ENCODE measurements around the gene MYO16.

Gene MYO16

DNA sequence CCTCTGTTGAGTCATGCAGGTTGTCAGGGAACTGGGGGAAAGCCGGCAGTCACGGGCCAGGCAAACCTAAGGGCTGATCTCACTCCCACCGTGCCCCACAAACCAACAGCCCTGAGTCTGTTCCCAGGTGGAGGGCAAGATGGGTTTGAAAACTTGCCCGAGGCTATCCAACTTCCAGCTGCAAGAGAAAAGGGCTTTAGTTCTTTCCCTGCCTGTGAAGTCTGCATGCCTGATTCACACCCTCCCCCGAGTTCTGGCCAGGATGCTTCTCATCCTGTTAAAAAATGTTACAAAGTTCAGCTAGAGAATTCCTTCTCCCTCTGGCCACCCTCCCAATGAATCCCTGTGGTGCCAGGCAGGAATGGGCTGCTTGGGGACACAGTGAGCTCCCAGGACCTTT lies 33.1 kb downstream of the MYO16 start:
- no peak overlapping the region for H3K27ac ChIP-seq (ENCODE audit: low read length)
- H3K4me3 ChIP-seq (ENCODE audit: low read length in 2 of 2), result no peak overlapping the region
- H3K27me3 ChIP-seq (ENCODE audit: control insufficient read depth in 1 of 2, insufficient read depth in 2 of 2, low read length in 2 of 2), result no peaks in the 10 kb centered on the region
- H3K36me3 ChIP-seq (ENCODE audit: control insufficient read depth in 2 of 2, insufficient read depth in 2 of 2, low read length in 2 of 2), result no peaks in the 10 kb centered on the region
- no peaks in the 10 kb centered on the region for H3K9me3 ChIP-seq (ENCODE audit: control insufficient read depth in 2 of 2, low read length in 2 of 2)
- H3K4me1 ChIP-seq (ENCODE audit: control insufficient read depth, insufficient read depth, low read length), result no peaks in the 10 kb centered on the region
- no peak overlapping the region for H3K9ac ChIP-seq (ENCODE audit: low read length in 2 of 2)

DNA sequence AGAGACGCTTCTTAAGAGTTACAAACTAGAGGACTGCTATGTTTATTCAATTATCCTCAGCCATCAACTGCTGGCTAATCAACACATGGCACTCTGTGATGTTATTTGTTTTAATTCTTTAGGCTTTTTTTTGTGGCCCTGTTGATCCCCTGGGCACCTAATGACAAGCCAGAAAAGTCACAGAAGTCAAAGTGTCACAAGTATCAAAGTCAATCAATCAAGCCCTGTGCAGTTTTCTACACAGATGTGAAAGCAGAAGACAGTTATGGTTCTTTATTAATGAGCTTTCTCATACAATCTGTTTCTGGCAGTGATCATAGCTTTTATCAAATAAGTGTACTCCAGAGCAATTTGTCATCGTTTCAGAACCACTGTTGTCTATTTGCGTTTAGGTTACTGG lies 34.3 kb downstream of the MYO16 start:
- Histone ChIP-seq H3K9me3 (ENCODE audit: control insufficient read depth in 2 of 2, low read length in 2 of 2) (peaks cover 7% of the 10 kb centered on the region in 2 donors), H3K27me3 (ENCODE audit: control insufficient read depth in 1 of 2, insufficient read depth in 2 of 2, low read length in 2 of 2) (no peaks in the 10 kb centered on the region), H3K27ac (ENCODE audit: low read length) (no peak overlapping the region), H3K9ac (ENCODE audit: low read length in 2 of 2) (no peak overlapping the region), H3K36me3 (ENCODE audit: control insufficient read depth in 2 of 2, insufficient read depth in 2 of 2, low read length in 2 of 2) (no peaks in the 10 kb centered on the region), H3K4me3 (ENCODE audit: low read length in 2 of 2) (no peak overlapping the region), H3K4me1 (ENCODE audit: control insufficient read depth, insufficient read depth, low read length) (no peaks in the 10 kb centered on the region)

DNA sequence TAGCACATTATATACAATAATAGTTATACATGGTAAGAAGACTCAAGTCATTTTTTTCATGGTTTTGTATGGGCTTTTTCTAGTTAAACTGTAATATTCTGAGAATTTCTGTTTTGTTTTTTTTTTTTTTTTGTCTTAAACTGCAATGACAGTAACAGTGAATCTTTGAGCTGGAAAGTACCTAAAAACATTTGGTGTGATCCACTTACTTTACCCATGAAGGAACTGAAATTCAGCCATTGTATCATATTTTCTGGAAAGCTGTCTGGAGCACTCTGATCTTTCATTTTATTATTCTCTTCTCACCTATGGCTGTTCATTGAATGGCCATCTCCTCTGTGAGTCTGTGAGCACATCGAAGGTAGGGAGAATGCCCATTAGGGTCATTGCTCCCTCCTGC lies 37.8 kb downstream of the MYO16 start:
- H3K9ac ChIP-seq (ENCODE audit: low read length in 2 of 2), result no peak overlapping the region

DNA sequence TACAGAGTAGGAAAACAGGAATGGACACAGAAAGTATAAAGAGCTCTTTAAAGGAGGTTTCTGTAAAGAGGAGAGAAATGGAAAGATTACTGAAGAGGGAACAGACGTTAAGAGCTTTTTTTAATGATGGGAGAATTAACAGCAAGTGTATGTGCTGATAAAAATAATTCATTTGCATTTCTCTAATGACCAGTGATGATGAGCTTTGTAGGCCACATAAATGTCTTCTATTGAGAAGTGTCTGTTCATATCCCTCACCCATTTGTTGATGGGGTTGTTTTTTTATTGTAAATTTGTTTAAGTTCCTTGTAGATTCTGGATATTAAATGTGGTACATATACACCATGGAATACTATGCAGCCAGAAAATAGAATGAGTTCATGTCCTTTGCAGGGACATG lies 40.0 kb downstream of the MYO16 start:
- Histone ChIP-seq H3K36me3 (ENCODE audit: control insufficient read depth in 2 of 2, insufficient read depth in 2 of 2, low read length in 2 of 2) (no peaks in the 10 kb centered on the region), H3K27ac (ENCODE audit: low read length) (no peak overlapping the region), H3K9ac (ENCODE audit: low read length in 2 of 2) (no peak overlapping the region), H3K4me1 (ENCODE audit: control insufficient read depth, insufficient read depth, low read length) (no peaks in the 10 kb centered on the region), H3K27me3 (ENCODE audit: control insufficient read depth in 1 of 2, insufficient read depth in 2 of 2, low read length in 2 of 2) (no peaks in the 10 kb centered on the region), H3K9me3 (ENCODE audit: control insufficient read depth in 2 of 2, low read length in 2 of 2) (peaks cover 11 to 13% of the 10 kb centered on the region in 2 donors), H3K4me3 (ENCODE audit: low read length in 2 of 2) (no peak overlapping the region)

More for the DNA sequence above, 37.8 kb downstream of the MYO16 start:
- no peak overlapping the region for H3K4me3 ChIP-seq (ENCODE audit: low read length in 2 of 2)
- H3K36me3 ChIP-seq (ENCODE audit: control insufficient read depth in 2 of 2, insufficient read depth in 2 of 2, low read length in 2 of 2), result no peaks in the 10 kb centered on the region
- H3K27ac ChIP-seq (ENCODE audit: low read length), result no peak overlapping the region
- no peaks in the 10 kb centered on the region for H3K4me1 ChIP-seq (ENCODE audit: control insufficient read depth, insufficient read depth, low read length)
- no peaks in the 10 kb centered on the region for H3K27me3 ChIP-seq (ENCODE audit: control insufficient read depth in 1 of 2, insufficient read depth in 2 of 2, low read length in 2 of 2)
- H3K9me3 ChIP-seq (ENCODE audit: control insufficient read depth in 2 of 2, low read length in 2 of 2), result peaks cover 11 to 13% of the 10 kb centered on the region in 2 donors

DNA sequence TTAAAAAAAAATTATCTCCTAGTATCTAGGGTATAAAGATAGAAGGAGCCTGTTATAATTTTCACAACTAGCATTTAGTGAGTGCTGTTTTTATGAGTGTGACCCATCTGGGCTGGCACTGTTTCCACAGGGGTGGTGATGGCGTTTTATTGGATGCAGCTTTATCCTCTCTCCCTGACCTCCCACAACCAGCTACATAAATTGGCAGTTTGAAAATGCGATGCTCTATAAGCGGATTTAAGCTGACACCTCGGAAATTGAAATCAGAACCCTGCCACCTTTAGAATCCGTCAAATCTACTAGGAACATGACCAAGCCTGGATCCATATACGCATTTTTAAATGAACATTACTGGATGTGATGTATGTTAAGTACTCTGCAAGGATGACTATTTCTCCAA lies 44.9 kb downstream of the MYO16 start:
- Histone ChIP-seq H3K27me3 (ENCODE audit: control insufficient read depth in 1 of 2, insufficient read depth in 2 of 2, low read length in 2 of 2) (no peaks in the 10 kb centered on the region), H3K27ac (ENCODE audit: low read length) (no peak overlapping the region), H3K9ac (ENCODE audit: low read length in 2 of 2) (no peak overlapping the region), H3K9me3 (ENCODE audit: control insufficient read depth in 2 of 2, low read length in 2 of 2) (peaks cover 0 to under 1% of the 10 kb centered on the region in 2 donors), H3K36me3 (ENCODE audit: control insufficient read depth in 2 of 2, insufficient read depth in 2 of 2, low read length in 2 of 2) (no peaks in the 10 kb centered on the region), H3K4me1 (ENCODE audit: control insufficient read depth, insufficient read depth, low read length) (no peaks in the 10 kb centered on the region), H3K4me3 (ENCODE audit: low read length in 2 of 2) (no peak overlapping the region)

DNA sequence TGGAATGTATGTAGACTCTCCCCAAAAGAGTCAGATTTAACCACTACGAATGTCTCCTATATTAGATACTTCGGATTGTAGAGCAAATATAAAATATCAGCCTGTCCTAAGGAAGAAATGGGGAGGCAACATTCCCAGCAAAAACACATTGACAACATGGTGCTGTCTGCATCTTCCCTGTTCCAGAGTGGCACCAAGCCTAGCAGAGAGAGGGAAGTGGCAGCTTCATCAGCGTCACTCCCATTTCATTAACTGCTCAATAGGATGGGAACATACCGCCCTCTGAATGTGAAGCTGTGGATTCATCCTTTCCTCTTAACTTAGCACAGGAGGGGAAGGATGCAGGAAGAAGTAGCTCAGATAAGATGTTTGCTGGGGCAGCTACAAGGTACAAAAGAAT lies 45.4 kb downstream of the MYO16 start:
- no peaks in the 10 kb centered on the region for H3K36me3 ChIP-seq (ENCODE audit: control insufficient read depth in 2 of 2, insufficient read depth in 2 of 2, low read length in 2 of 2)
- no peak overlapping the region for H3K4me3 ChIP-seq (ENCODE audit: low read length in 2 of 2)
- H3K9me3 ChIP-seq (ENCODE audit: control insufficient read depth in 2 of 2, low read length in 2 of 2), result no peaks in the 10 kb centered on the region
- H3K27ac ChIP-seq (ENCODE audit: low read length), result no peak overlapping the region
- no peak overlapping the region for H3K9ac ChIP-seq (ENCODE audit: low read length in 2 of 2)
- no peaks in the 10 kb centered on the region for H3K27me3 ChIP-seq (ENCODE audit: control insufficient read depth in 1 of 2, insufficient read depth in 2 of 2, low read length in 2 of 2)
- H3K4me1 ChIP-seq (ENCODE audit: control insufficient read depth, insufficient read depth, low read length), result no peaks in the 10 kb centered on the region

DNA sequence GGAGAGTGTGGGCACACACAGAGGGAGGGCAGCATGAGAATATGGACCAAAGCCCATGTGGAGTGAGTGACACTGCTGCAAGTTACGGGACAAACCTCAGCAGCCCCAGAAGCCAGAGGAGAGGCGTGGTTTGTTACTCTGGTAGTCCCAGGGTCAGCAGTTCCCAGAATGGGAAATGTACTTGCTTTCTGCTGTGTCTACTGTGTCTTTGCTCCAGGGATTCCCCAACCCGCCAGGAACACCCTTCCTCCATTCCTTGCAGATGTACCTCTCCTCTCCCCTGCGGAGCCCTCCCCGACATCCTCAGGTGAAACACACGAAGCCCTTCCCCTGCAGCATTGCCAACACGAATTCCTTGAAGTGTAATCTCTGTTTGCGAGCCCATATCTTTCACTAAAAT lies 47.2 kb downstream of the MYO16 start:
- H3K4me3 ChIP-seq (ENCODE audit: low read length in 2 of 2), result no peak overlapping the region
- no peaks in the 10 kb centered on the region for H3K27me3 ChIP-seq (ENCODE audit: control insufficient read depth in 1 of 2, insufficient read depth in 2 of 2, low read length in 2 of 2)
- H3K4me1 ChIP-seq (ENCODE audit: control insufficient read depth, insufficient read depth, low read length), result no peaks in the 10 kb centered on the region
- H3K27ac ChIP-seq (ENCODE audit: low read length), result no peak overlapping the region
- no peak overlapping the region for H3K9ac ChIP-seq (ENCODE audit: low read length in 2 of 2)
- H3K9me3 ChIP-seq (ENCODE audit: control insufficient read depth in 2 of 2, low read length in 2 of 2), result no peaks in the 10 kb centered on the region
- H3K36me3 ChIP-seq (ENCODE audit: control insufficient read depth in 2 of 2, insufficient read depth in 2 of 2, low read length in 2 of 2), result no peaks in the 10 kb centered on the region

DNA sequence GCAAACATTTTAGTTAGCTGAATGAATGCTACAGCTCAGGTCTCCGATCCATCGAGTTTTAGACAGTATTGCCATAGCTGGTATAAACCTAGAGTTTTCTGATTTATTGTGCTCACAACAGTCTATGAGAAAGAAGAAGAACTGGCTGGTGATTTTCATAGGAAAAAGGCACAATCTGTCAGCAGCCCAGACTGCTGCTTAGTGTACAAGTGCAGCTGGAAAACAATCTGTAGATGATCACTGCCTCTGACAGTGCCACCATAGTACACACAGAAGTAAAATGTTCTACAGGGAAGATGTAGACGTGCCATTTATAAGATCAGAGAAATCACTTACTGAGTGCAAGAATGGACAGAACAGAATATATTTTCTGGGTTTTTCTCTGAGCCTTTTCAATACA lies 48.4 kb downstream of the MYO16 start:
- H3K9ac ChIP-seq (ENCODE audit: low read length in 2 of 2), result no peak overlapping the region
- H3K9me3 ChIP-seq (ENCODE audit: control insufficient read depth in 2 of 2, low read length in 2 of 2), result no peaks in the 10 kb centered on the region
- no peaks in the 10 kb centered on the region for H3K27me3 ChIP-seq (ENCODE audit: control insufficient read depth in 1 of 2, insufficient read depth in 2 of 2, low read length in 2 of 2)
- H3K27ac ChIP-seq (ENCODE audit: low read length), result no peak overlapping the region
- no peaks in the 10 kb centered on the region for H3K36me3 ChIP-seq (ENCODE audit: control insufficient read depth in 2 of 2, insufficient read depth in 2 of 2, low read length in 2 of 2)
- H3K4me3 ChIP-seq (ENCODE audit: low read length in 2 of 2), result no peak overlapping the region
- H3K4me1 ChIP-seq (ENCODE audit: control insufficient read depth, insufficient read depth, low read length), result no peaks in the 10 kb centered on the region

DNA sequence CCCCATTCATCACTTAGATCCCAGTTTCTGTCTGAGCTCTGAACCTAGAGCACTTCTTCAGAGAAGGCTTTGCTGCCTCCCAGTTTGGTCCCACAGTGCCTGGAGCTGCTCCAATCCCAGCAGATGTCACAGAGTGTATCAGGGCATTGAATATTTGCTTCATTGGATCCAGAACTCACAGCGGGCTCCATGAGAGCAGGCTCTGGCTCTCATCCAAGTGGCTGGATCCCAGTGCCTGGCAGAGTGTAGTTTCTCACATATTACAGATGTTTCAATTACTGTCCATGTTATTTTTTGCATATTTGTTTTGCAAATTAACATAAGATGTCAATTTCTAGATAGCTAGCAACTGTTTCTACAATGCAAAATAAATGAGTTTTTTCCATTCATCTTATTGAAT lies 50.6 kb downstream of the MYO16 start:
- Histone ChIP-seq H3K9ac (ENCODE audit: low read length in 2 of 2) (no peak overlapping the region), H3K4me3 (ENCODE audit: low read length in 2 of 2) (no peak overlapping the region), H3K27me3 (ENCODE audit: control insufficient read depth in 1 of 2, insufficient read depth in 2 of 2, low read length in 2 of 2) (no peaks in the 10 kb centered on the region), H3K36me3 (ENCODE audit: control insufficient read depth in 2 of 2, insufficient read depth in 2 of 2, low read length in 2 of 2) (no peaks in the 10 kb centered on the region), H3K9me3 (ENCODE audit: control insufficient read depth in 2 of 2, low read length in 2 of 2) (no peaks in the 10 kb centered on the region), H3K4me1 (ENCODE audit: control insufficient read depth, insufficient read depth, low read length) (no peaks in the 10 kb centered on the region), H3K27ac (ENCODE audit: low read length) (no peak overlapping the region)

DNA sequence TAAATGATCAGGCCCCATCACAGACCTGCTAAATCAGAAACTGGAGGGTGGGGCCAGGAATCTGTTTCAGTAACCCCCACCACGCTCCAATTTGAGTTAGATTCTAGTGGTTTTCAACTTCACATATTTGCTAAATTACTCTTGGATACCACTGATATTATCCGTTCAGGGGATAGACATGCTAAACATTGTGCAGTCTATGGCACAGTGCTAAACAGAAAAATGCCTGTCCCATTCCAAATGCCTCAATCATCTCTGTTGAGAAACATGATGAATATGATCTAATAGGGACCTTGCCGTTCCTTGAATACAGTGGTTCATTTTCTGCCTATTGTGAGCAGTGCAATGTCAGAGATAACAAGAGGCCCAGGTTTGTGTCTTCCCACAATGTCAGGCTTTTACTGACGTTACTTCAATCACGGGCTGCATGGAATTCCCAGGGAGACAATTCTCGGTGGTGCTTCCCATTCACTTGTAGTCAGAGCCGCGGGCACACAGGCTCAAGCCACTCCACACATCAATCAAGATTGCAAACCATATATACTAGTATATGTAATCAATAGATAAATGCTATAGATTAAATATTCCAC lies 52.7 kb downstream of the MYO16 start:
- H3K36me3 ChIP-seq (ENCODE audit: control insufficient read depth in 2 of 2, insufficient read depth in 2 of 2, low read length in 2 of 2), result no peaks in the 10 kb centered on the region
- H3K9ac ChIP-seq (ENCODE audit: low read length in 2 of 2), result no peak overlapping the region
- no peaks in the 10 kb centered on the region for H3K9me3 ChIP-seq (ENCODE audit: control insufficient read depth in 2 of 2, low read length in 2 of 2)
- H3K27me3 ChIP-seq (ENCODE audit: control insufficient read depth in 1 of 2, insufficient read depth in 2 of 2, low read length in 2 of 2), result no peaks in the 10 kb centered on the region
- H3K4me3 ChIP-seq (ENCODE audit: low read length in 2 of 2), result no peak overlapping the region
- no peaks in the 10 kb centered on the region for H3K4me1 ChIP-seq (ENCODE audit: control insufficient read depth, insufficient read depth, low read length)
- no peak overlapping the region for H3K27ac ChIP-seq (ENCODE audit: low read length)

DNA sequence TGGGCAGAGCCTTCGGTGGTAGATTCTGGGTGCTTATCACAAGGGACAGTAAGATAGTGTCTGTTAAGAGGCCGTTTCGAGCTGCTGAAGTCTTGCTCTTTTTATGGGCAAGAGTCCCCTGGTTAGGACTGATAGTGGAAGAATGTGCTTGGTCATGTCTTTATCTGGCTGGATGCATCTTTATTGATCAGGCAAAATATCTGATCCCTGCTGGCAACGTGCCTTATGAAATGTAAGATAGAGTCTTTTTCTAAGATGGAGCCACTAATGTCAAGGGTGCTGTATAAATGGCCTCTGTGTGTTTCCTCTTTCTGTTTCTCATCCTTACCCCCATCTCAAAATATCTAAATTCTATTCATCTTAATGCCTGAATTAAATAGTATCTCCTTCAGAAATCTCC lies 53.3 kb downstream of the MYO16 start:
- Histone ChIP-seq H3K4me3 (ENCODE audit: low read length in 2 of 2) (no peak overlapping the region), H3K9ac (ENCODE audit: low read length in 2 of 2) (no peak overlapping the region), H3K36me3 (ENCODE audit: control insufficient read depth in 2 of 2, insufficient read depth in 2 of 2, low read length in 2 of 2) (no peaks in the 10 kb centered on the region), H3K4me1 (ENCODE audit: control insufficient read depth, insufficient read depth, low read length) (no peaks in the 10 kb centered on the region), H3K27ac (ENCODE audit: low read length) (no peak overlapping the region), H3K9me3 (ENCODE audit: control insufficient read depth in 2 of 2, low read length in 2 of 2) (no peaks in the 10 kb centered on the region), H3K27me3 (ENCODE audit: control insufficient read depth in 1 of 2, insufficient read depth in 2 of 2, low read length in 2 of 2) (no peaks in the 10 kb centered on the region)
